Measurements from ENCODE around the gene TMEM108.

TMEM108 gene

GRCh38 chr3:133278260-133279043 is 240.3 kb downstream of the TMEM108 start:
- FAIRE-seq (no peak), DNase-seq (ENCODE audit: insufficient read length, low spot score) (no peak)
- no peak for TF ChIP-seq POLR2AphosphoS5 (IDR thresholded peaks at IDR 0.05; ENCODE audit: low read depth, low read length)

- TF ChIP-seq POLR2A (IDR thresholded peaks at IDR 0.05; ENCODE audit: low read depth, low read length) (no peak), POLR2AphosphoS5 (IDR thresholded peaks at IDR 0.05; ENCODE audit: low read depth, low read length) (no peak), PAX5 (IDR thresholded peaks at IDR 0.05; ENCODE audit: insufficient read depth, low read length, severe bottlenecking) (no peak), SPI1 (IDR thresholded peaks at IDR 0.05; ENCODE audit: low read depth, low read length) (no peak), POU2F2 (IDR thresholded peaks at IDR 0.05; ENCODE audit: low read depth, low read length) (no peak), TAF1 (IDR thresholded peaks at IDR 0.05; ENCODE audit: low read depth, low read length) (no peak)
- DNase-seq (ENCODE audit: insufficient read length, low spot score): no peak
- no peak for FAIRE-seq
Observed at GRCh38 chr3:133280586-133280985, 242.4 kb downstream of the TMEM108 start.

GRCh38 chr3:133282236-133282635 is 244.0 kb downstream of the TMEM108 start:
- FAIRE-seq (no peak), DNase-seq (ENCODE audit: insufficient read length, low spot score) (no peak)
- no peak for TF ChIP-seq SPI1 (IDR thresholded peaks at IDR 0.05; ENCODE audit: low read depth, low read length)
- TF ChIP-seq TAF1 (IDR thresholded peaks at IDR 0.05; ENCODE audit: low read depth, low read length): no peak
- TF ChIP-seq POU2F2 (IDR thresholded peaks at IDR 0.05; ENCODE audit: low read depth, low read length): no peak
- no peak for TF ChIP-seq POLR2AphosphoS5 (IDR thresholded peaks at IDR 0.05; ENCODE audit: low read depth, low read length)
- TF ChIP-seq POLR2A (IDR thresholded peaks at IDR 0.05; ENCODE audit: low read depth, low read length): no peak
- TF ChIP-seq PAX5 (IDR thresholded peaks at IDR 0.05; ENCODE audit: insufficient read depth, low read length, severe bottlenecking): no peak

GRCh38 chr3:133283958-133284807 is 246.0 kb downstream of the TMEM108 start:
- DNase-seq (ENCODE audit: insufficient read length, low spot score) (no peak), FAIRE-seq (no peak)

GRCh38 chr3:133289322-133289721 is 251.1 kb downstream of the TMEM108 start:
- DNase-seq (ENCODE audit: insufficient read length, low spot score): no peak
- no peak for TF ChIP-seq PAX5 (IDR thresholded peaks at IDR 0.05; ENCODE audit: insufficient read depth, low read length, severe bottlenecking)
- FAIRE-seq: no peak

More at GRCh38 chr3:133283958-133284807, 246.0 kb downstream of the TMEM108 start:
- TF ChIP-seq POU2F2 (IDR thresholded peaks at IDR 0.05; ENCODE audit: low read depth, low read length): no peak
- TF ChIP-seq POLR2AphosphoS5 (IDR thresholded peaks at IDR 0.05; ENCODE audit: low read depth, low read length): no peak
- TF ChIP-seq PAX5 (IDR thresholded peaks at IDR 0.05; ENCODE audit: insufficient read depth, low read length, severe bottlenecking): no peak
- no peak for TF ChIP-seq TAF1 (IDR thresholded peaks at IDR 0.05; ENCODE audit: low read depth, low read length)
- TF ChIP-seq SPI1 (IDR thresholded peaks at IDR 0.05; ENCODE audit: low read depth, low read length): no peak
- TF ChIP-seq POLR2A (IDR thresholded peaks at IDR 0.05; ENCODE audit: low read depth, low read length): no peak

GRCh38 chr3:133292296-133292695 is 254.1 kb downstream of the TMEM108 start:
- no peak for TF ChIP-seq TAF1 (IDR thresholded peaks at IDR 0.05; ENCODE audit: low read depth, low read length)
- no peak for TF ChIP-seq SPI1 (IDR thresholded peaks at IDR 0.05; ENCODE audit: low read depth, low read length)
- no peak for TF ChIP-seq POLR2A (IDR thresholded peaks at IDR 0.05; ENCODE audit: low read depth, low read length)
- TF ChIP-seq PAX5 (IDR thresholded peaks at IDR 0.05; ENCODE audit: insufficient read depth, low read length, severe bottlenecking): no peak
- FAIRE-seq: no peak
- DNase-seq (ENCODE audit: insufficient read length, low spot score): no peak

- no peak for TF ChIP-seq POLR2A (IDR thresholded peaks at IDR 0.05; ENCODE audit: low read depth, low read length)
- no peak for TF ChIP-seq TAF1 (IDR thresholded peaks at IDR 0.05; ENCODE audit: low read depth, low read length)
- no peak for TF ChIP-seq POLR2AphosphoS5 (IDR thresholded peaks at IDR 0.05; ENCODE audit: low read depth, low read length)
- no peak for TF ChIP-seq POU2F2 (IDR thresholded peaks at IDR 0.05; ENCODE audit: low read depth, low read length)
- DNase-seq (ENCODE audit: insufficient read length, low spot score): no peak
- no peak for FAIRE-seq
Observed at GRCh38 chr3:133293397-133294110, 255.4 kb downstream of the TMEM108 start.

GRCh38 chr3:133294253-133294652 is 256.1 kb downstream of the TMEM108 start:
- FAIRE-seq (no peak), DNase-seq (ENCODE audit: insufficient read length, low spot score) (no peak)
- TF ChIP-seq POLR2AphosphoS5 (IDR thresholded peaks at IDR 0.05; ENCODE audit: low read depth, low read length) (no peak), SPI1 (IDR thresholded peaks at IDR 0.05; ENCODE audit: low read depth, low read length) (no peak), PAX5 (IDR thresholded peaks at IDR 0.05; ENCODE audit: insufficient read depth, low read length, severe bottlenecking) (no peak), POLR2A (IDR thresholded peaks at IDR 0.05; ENCODE audit: low read depth, low read length) (no peak), TAF1 (IDR thresholded peaks at IDR 0.05; ENCODE audit: low read depth, low read length) (no peak)

- TF ChIP-seq POU2F2 (IDR thresholded peaks at IDR 0.05; ENCODE audit: low read depth, low read length): no peak
- 0 out of 2 replicates have a peak, but pooled peaks have one; percentile 21 for TF ChIP-seq SPI1 (IDR thresholded peaks at IDR 0.05; ENCODE audit: low read depth, low read length)
- DNase-seq (ENCODE audit: insufficient read length, low spot score) (peak; percentile 5), FAIRE-seq (peak; percentile 71)
Observed at GRCh38 chr3:133295199-133295901, 257.2 kb downstream of the TMEM108 start.
